Measurements from ENCODE around the gene TTC21A. TPM values are rescaled to one million over a fixed set of nuclear protein-coding genes. Genes with fewer than 3 reads are reported as not detected.

The TTC21A gene
- total RNA-seq, 1 donor from 2014 or later: 9.8 TPM

DNA sequence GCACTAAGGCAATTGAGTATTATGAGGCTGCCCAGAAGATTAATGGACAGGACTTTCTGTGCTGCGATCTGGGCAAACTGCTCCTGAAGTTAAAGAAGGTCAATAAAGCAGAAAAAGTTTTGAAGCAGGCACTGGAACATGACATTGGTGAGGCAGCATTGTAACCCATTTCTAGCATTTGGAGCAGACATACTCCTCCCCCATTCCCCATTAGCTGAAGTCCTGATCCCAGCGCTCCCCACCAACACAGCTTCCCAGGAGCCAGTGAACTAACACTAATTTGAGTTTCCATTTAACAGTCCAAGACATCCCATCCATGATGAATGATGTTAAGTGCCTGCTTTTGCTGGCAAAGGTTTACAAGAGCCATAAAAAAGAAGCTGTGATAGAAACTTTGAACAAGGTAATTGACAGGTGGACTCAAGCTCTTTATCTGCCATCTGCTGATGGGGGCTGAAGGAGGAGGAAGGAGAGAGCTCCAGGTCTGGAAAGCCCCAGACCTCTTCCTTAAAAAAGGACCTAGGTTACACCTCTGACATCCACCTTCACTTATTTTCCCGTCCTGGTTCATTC is 23.3 kb downstream of the TTC21A start:
- TF ChIP-seq CTCF (conservative IDR thresholded peaks at IDR 0.05): no peak
- Mint-ChIP-seq H3K36me3 (peaks cover 7% of the 10 kb centered on the region), H3K27me3 (no peaks in the 10 kb centered on the region), H3K27ac (peak overlapping the region; percentile 46), H3K9me3 (no peaks in the 10 kb centered on the region), H3K4me1 (ENCODE audit: unreplicated experiment) (peaks cover 35% of the 10 kb centered on the region), H3K4me3 (peak overlapping the region; percentile 26)
- no peak for DNase-seq (ENCODE audit: extremely low spot score, unreplicated experiment)

- Mint-ChIP-seq H3K27ac (peak overlapping the region; percentile 68), H3K36me3 (peaks cover 7% of the 10 kb centered on the region), H3K27me3 (no peaks in the 10 kb centered on the region), H3K4me1 (ENCODE audit: unreplicated experiment) (peaks cover 23% of the 10 kb centered on the region), H3K4me3 (peak overlapping the region; percentile 22), H3K9me3 (no peaks in the 10 kb centered on the region)
- no peak for DNase-seq (ENCODE audit: extremely low spot score, unreplicated experiment)
- TF ChIP-seq CTCF (conservative IDR thresholded peaks at IDR 0.05): no peak
Observed at GRCh38 chr3:39132096-39133092, 24.9 kb downstream of the TTC21A start.

DNA sequence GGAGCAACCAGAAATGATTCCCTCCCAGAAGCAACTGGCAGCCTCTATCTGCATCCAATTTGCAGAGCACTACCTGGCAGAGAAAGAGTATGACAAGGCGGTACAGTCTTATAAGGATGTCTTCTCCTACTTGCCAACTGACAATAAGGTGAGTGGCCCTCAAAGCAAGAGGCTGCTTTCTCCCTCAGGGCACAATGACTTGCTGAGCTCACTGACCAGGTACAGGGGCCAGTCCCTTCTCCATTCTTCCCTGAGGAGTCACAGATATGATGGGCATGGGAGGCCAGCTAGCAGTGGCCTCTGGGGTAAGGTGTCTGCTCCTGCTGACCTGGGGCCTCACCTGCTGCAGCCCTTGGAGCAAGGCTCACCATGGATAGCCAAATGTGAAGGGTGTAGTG is 25.6 kb downstream of the TTC21A start:
- no peaks in the 10 kb centered on the region for H3K9me3 Mint-ChIP-seq
- H3K4me1 Mint-ChIP-seq (ENCODE audit: unreplicated experiment): peaks cover 16% of the 10 kb centered on the region
- H3K4me3 Mint-ChIP-seq: no peak overlapping the region
- H3K27me3 Mint-ChIP-seq: no peaks in the 10 kb centered on the region
- peaks cover 12% of the 10 kb centered on the region for H3K36me3 Mint-ChIP-seq
- TF ChIP-seq CTCF (conservative IDR thresholded peaks at IDR 0.05): no peak
- no peak for DNase-seq (ENCODE audit: extremely low spot score, unreplicated experiment)
- no peak overlapping the region for H3K27ac Mint-ChIP-seq

DNA sequence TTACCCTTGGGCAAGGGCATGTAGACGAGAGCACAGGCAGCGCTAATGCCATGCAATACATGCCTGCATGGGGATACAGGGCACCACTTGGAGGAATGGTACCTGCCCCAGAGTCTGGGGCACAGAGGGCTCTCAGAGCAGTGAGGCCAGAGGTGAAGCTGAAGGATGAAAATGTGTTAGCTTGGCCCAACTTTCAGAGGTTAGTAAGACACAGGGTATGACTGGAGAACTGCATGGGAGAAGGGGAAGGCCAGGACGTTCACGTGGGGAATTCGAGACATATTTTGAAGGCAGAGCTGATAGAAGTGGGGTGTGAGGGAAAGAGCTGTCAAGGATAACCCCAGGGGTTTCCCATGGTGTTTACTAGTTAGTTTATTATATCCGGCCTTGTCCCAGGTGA is 26.3 kb downstream of the TTC21A start:
- no peak overlapping the region for H3K4me3 Mint-ChIP-seq
- no peak for DNase-seq (ENCODE audit: extremely low spot score, unreplicated experiment)
- H3K27ac Mint-ChIP-seq: peak overlapping the region; percentile 61
- no peaks in the 10 kb centered on the region for H3K27me3 Mint-ChIP-seq
- TF ChIP-seq CTCF (conservative IDR thresholded peaks at IDR 0.05): no peak
- H3K9me3 Mint-ChIP-seq: no peaks in the 10 kb centered on the region
- H3K36me3 Mint-ChIP-seq: peaks cover 15% of the 10 kb centered on the region
- H3K4me1 Mint-ChIP-seq (ENCODE audit: unreplicated experiment): peaks cover 16% of the 10 kb centered on the region

GRCh38 chr3:39134305-39134704 is 26.8 kb downstream of the TTC21A start:
- Mint-ChIP-seq H3K4me3 (no peak overlapping the region), H3K27ac (no peak overlapping the region), H3K9me3 (no peaks in the 10 kb centered on the region), H3K4me1 (ENCODE audit: unreplicated experiment) (peaks cover 16% of the 10 kb centered on the region), H3K36me3 (peaks cover 16% of the 10 kb centered on the region), H3K27me3 (no peaks in the 10 kb centered on the region)
- no peak for DNase-seq (ENCODE audit: extremely low spot score, unreplicated experiment)
- no peak for TF ChIP-seq CTCF (conservative IDR thresholded peaks at IDR 0.05)
